GM12878 (cell line): Measurements from ENCODE around the gene AIRE. TPM values are rescaled to one million over a fixed set of nuclear protein-coding genes. Genes with fewer than 3 reads are reported as not detected.
"Not testable (repeated sequence)": the region's sequence is repeated elsewhere in the genome, so short reads cannot be mapped to it uniquely, and the experiment has no call there.

ENCODE experiments used
- ATAC-seq: fragments of 200-7000 bp; cut with Tn5 transposase; 3 replicates; pipeline ENCODE4 v1.9.1; 2020; ENCODE audit warnings: mild to moderate bottlenecking, moderate library complexity
- BruUV-seq: library from RNA; stranded (reverse); fragments of 400-500 nt; replicated peaks from 2 replicates; lab custom pipeline; 2021; lab: Mats Ljungman, UMichigan
- CTCF ChIA-PET: fragments of 300-600 bp; sonication (Branson Sonifier 250); formaldehyde crosslinking; extraction: SDS; loops from one replicate; lab custom pipeline; 2021; ENCODE audit warnings: inconsistent platforms; lab: Yijun Ruan, JAX
- POLR2A ChIA-PET: fragments of 350-600 bp; formaldehyde crosslinking; extraction: SDS; loops from one replicate; lab custom pipeline; 2021; ENCODE audit warnings: inconsistent platforms; lab: Charles Lee
- RAD21 ChIA-PET: fragments of 300-600 bp; sonication (Branson Sonifier 250); formaldehyde crosslinking; loops from one replicate; lab custom pipeline; 2023; ENCODE audit warnings: antibody characterized with exemption; ENCODE audit not compliant: unreplicated experiment; lab: Charles Lee
- SMC1A ChIA-PET: fragments of 300-600 bp; sonication (Branson Sonifier 250); formaldehyde crosslinking; loops from one replicate; lab custom pipeline; 2023; ENCODE audit not compliant: unreplicated experiment, uncharacterized antibody; lab: Charles Lee
- DNase-seq: peaks from one replicate; pipeline ENCODE4 v3.0.0-alpha.2; 2011; ENCODE audit warnings: low read depth, low spot score
- FAIRE-seq: peaks from 3 replicates; lab custom pipeline; 2011; peaks lifted over from hg19 to GRCh38; lab: Jason Lieb, UNC
- H2AFZ ChIP-seq: 2 replicates; pipeline ENCODE4 v1.6.0; 2011; ENCODE audit warnings: low read depth, low read length, control low read depth; ENCODE audit not compliant: control insufficient read depth
- H3K27ac ChIP-seq: 2 replicates; pipeline ENCODE4 v1.5.1; 2011; ENCODE audit warnings: control low read depth; ENCODE audit not compliant: control insufficient read depth, insufficient read depth
- H3K27me3 ChIP-seq, 2 experiments: replicated peaks in 1 of 2; 2 replicates each; pipeline versions ENCODE4 v1.6.0 to v1.6.1; 2011; ENCODE audit warnings: low read length in 1 of 2; ENCODE audit not compliant: control insufficient read depth in 2 of 2, insufficient read depth in 2 of 2
- H3K36me3 ChIP-seq, 2 experiments: 2 replicates each; pipeline ENCODE4 v1.5.1; 2011; ENCODE audit warnings: low read length in 1 of 2; ENCODE audit not compliant: control insufficient read depth in 2 of 2, insufficient read depth in 2 of 2
- H3K4me1 ChIP-seq: 2 replicates; pipeline ENCODE4 v1.6.1; 2011; ENCODE audit warnings: mild to moderate bottlenecking, low read length, moderate library complexity, mixed read lengths; ENCODE audit not compliant: control insufficient read depth, insufficient read depth
- H3K4me2 ChIP-seq: 2 replicates; pipeline ENCODE4 v1.6.0; 2011; ENCODE audit warnings: control low read depth; ENCODE audit not compliant: control insufficient read depth, insufficient read depth
- H3K4me3 ChIP-seq: fragments of 200-600 bp; sonication (generic); 2 replicates; pipeline ENCODE4 v1.5.1; 2016
- H3K79me2 ChIP-seq: 2 replicates; pipeline ENCODE4 v1.6.0; 2011; ENCODE audit warnings: low read length; ENCODE audit not compliant: control insufficient read depth, insufficient read depth
- H3K9ac ChIP-seq: 2 replicates; pipeline ENCODE4 v1.8.0; 2011; ENCODE audit warnings: low read length, control low read depth, mixed read lengths; ENCODE audit not compliant: control insufficient read depth, insufficient read depth
- H3K9me3 ChIP-seq: replicated peaks from 3 replicates; pipeline ENCODE4 v1.5.1; 2011; ENCODE audit warnings: mild to moderate bottlenecking, low read length; ENCODE audit not compliant: control insufficient read depth, insufficient read depth
- H4K20me1 ChIP-seq: 2 replicates; pipeline ENCODE4 v1.6.0; 2011; ENCODE audit not compliant: control insufficient read depth, insufficient read depth
- CTCF ChIP-seq, 3 experiments: IDR thresholded peaks in 2 of 3; conservative IDR thresholded peaks in 1 of 3; 2 replicates each; pipeline ENCODE4 v1.5.1; 2011; ENCODE audit warnings: low read depth in 3 of 3, low read length in 3 of 3, mild to moderate bottlenecking in 3 of 3, control low read depth in 2 of 3, moderate library complexity in 2 of 3, inconsistent platforms in 1 of 3, mixed read lengths in 1 of 3; ENCODE audit not compliant: control insufficient read depth in 2 of 3, insufficient read depth in 1 of 3; ENCODE audit errors: extremely low read depth in 1 of 3
- DPF2 ChIP-seq: fragments of 450-650 bp; IDR thresholded peaks from 2 replicates; pipeline ENCODE4 v1.6.1; 2017; ENCODE audit warnings: mild to moderate bottlenecking
- IKZF1 ChIP-seq: fragments of 450-650 bp; conservative IDR thresholded peaks from 2 replicates; pipeline ENCODE4 v1.6.1; 2017; ENCODE audit warnings: antibody characterized with exemption, mild to moderate bottlenecking
- IKZF2 ChIP-seq, 2 experiments: fragments of 450-650 bp; IDR thresholded peaks; 2 replicates each; pipeline ENCODE4 v1.6.1; 2017; ENCODE audit warnings: mild to moderate bottlenecking in 2 of 2, moderate library complexity in 2 of 2
- LARP7 ChIP-seq: fragments of 450-650 bp; IDR thresholded peaks from 2 replicates; pipeline ENCODE4 v1.6.1; 2017; ENCODE audit warnings: mild to moderate bottlenecking
- MTA2 ChIP-seq: fragments of 450-650 bp; IDR thresholded peaks from 2 replicates; pipeline ENCODE4 v1.6.1; 2016; ENCODE audit warnings: low read depth, mild to moderate bottlenecking, moderate library complexity
- NR2C1 ChIP-seq: fragments of 450-650 bp; IDR thresholded peaks from 2 replicates; pipeline ENCODE4 v1.6.1; 2017; ENCODE audit warnings: antibody characterized with exemption, mild to moderate bottlenecking, moderate library complexity
- NR2F1 ChIP-seq: fragments of 450-650 bp; conservative IDR thresholded peaks from 2 replicates; pipeline ENCODE4 v1.6.1; 2017; ENCODE audit warnings: mild to moderate bottlenecking
- TBL1XR1 ChIP-seq: IDR thresholded peaks from 2 replicates; pipeline ENCODE4 v1.6.1; 2012; ENCODE audit warnings: low read depth, low read length, improper control_type of control experiment
- YBX1 ChIP-seq: fragments of 450-650 bp; IDR thresholded peaks from 2 replicates; pipeline ENCODE4 v1.6.1; 2016; ENCODE audit warnings: antibody characterized with exemption
- ZNF592 ChIP-seq: fragments of 450-650 bp; IDR thresholded peaks from 2 replicates; pipeline ENCODE4 v1.6.1; 2017; ENCODE audit warnings: mild to moderate bottlenecking, moderate library complexity
- WGBS: methylation state at CpG from one replicate; pipeline ENCODE4 v1.1.6; 2016; ENCODE audit warnings: low lambda C conversion rate; ENCODE audit not compliant: insufficient replicate concordance, insufficient coverage; ENCODE audit errors: missing lambda C conversion rate; 5-methylcytosine and 5-hydroxymethylcytosine counted together
- in situ Hi-C: fragments of 300-500 bp; cut with MboI; formaldehyde crosslinking; loops from 9 replicates; pipeline ENCODE4 v1.14.3; 2018; ENCODE audit warnings: mixed read lengths
- intact Hi-C: fragments of 100-400 bp; cut with micrococcal nuclease; formaldehyde crosslinking; loops from one replicate; pipeline ENCODE4 v1.14.2; 2022; ENCODE audit not compliant: unreplicated experiment
- polyA plus RNA-seq, 11 experiments: library from polyadenylated mRNA; depleted of rRNA in 4 of 11; unstranded in 6 of 11; stranded (reverse) in 5 of 11; fragments of >200 nt; fragmentation: Nextera tagmentation in 4 of 11; fragmentation: Illumina TruSeq in 1 of 11; extraction: Ambion mirVana in 4 of 11; extraction: Trizol in 1 of 11; gene quantifications; 1 replicate in 1 of 11; 2 replicates in 10 of 11; pipeline versions ENCODE4 v1.2.1 to v1.2.3, GENCODE V29; 2011 to 2016; ENCODE audit warnings: inconsistent platforms in 2 of 11, missing spikeins in 2 of 11, low read depth in 1 of 11
- total RNA-seq, 4 experiments: library from RNA; depleted of rRNA in 3 of 4; stranded (reverse); fragments of >200 nt in 3 of 4; fragmentation: Illumina TruSeq in 1 of 4; extraction: Trizol in 1 of 4; gene quantifications; 2 replicates each; pipeline versions ENCODE4 v1.2.1 to v1.2.3, GENCODE V29; 2013 to 2021
- TF ChIP-seq, protein P1 (sequence below): fragments of 450-650 bp; IDR thresholded peaks from 2 replicates; pipeline ENCODE4 v1.6.1; 2017; ENCODE audit warnings: mild to moderate bottlenecking, moderate library complexity

The AIRE gene
- total and polyA plus RNA-seq, 10 of the 15 experiments (the other 5 are each of a cell fraction or from before 2014, with no cell fraction given) = 0.05 to 0.10 TPM; not detected in 8

DNA sequence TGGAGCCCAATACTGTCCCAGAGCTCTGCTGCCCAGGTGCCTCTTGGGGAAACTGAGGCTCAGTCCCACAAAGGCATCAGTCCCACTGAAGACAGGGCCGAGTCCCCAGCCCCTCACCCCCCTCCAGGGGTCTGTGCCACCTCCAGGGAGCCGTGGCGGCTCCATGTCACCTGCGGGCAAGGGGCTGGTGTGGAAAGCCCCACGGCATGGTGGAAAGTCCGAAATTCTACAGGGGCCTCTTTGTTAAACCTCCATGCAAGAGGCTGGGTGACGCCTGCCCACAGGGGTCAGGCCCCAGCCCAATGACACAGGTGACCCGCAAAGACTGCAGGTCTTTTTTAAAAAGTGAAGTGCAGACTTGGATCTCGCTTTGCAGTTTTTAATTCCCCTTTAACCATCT lies 3.3 kb upstream of the AIRE start (continued):
- TF ChIP-seq IKZF2 (IDR thresholded peaks at IDR 0.05) (peak in 1 of 2 experiments; percentile 10; a peak in 1 of 4 replicates), LARP7 (no peak), YBX1 (no peak), MTA2 (peak; percentile 13; the same call in 1 of the 2 replicates), IKZF1 (peak; percentile 51), DPF2 (0 out of 2 replicates have a peak, but pooled peaks have one; percentile 33), NR2F1 (peak; percentile 94), CTCF (IDR thresholded peaks at IDR 0.05 in 2 of 3, conservative IDR thresholded peaks at IDR 0.05 in 1 of 3; ENCODE audit: control insufficient read depth in 2 of 3, extremely low read depth in 1 of 3, insufficient read depth in 1 of 3, low read depth in 3 of 3, low read length in 3 of 3) (no peak), NR2C1 (peak; percentile 27; the same call in 1 of the 2 replicates), TBL1XR1 (no peak)
- TF ChIP-seq, all 136 proteins: peak for 9

- SMC1A ChIA-PET, BruUV-seq, H4K20me1 ChIP-seq, ATAC-seq, DNase-seq, intact Hi-C loops, H3K9ac ChIP-seq, H3K9me3 ChIP-seq, H3K4me2 ChIP-seq, H3K36me3 ChIP-seq: not testable (repeated sequence)
- WGBS = 38% methylated on average over 10 of the region's 11 CpGs
- 0 out of 2 replicates have a peak, but pooled peaks have one; percentile 25 for TF ChIP-seq ZNF592
- TF ChIP-seq, protein P1, sequence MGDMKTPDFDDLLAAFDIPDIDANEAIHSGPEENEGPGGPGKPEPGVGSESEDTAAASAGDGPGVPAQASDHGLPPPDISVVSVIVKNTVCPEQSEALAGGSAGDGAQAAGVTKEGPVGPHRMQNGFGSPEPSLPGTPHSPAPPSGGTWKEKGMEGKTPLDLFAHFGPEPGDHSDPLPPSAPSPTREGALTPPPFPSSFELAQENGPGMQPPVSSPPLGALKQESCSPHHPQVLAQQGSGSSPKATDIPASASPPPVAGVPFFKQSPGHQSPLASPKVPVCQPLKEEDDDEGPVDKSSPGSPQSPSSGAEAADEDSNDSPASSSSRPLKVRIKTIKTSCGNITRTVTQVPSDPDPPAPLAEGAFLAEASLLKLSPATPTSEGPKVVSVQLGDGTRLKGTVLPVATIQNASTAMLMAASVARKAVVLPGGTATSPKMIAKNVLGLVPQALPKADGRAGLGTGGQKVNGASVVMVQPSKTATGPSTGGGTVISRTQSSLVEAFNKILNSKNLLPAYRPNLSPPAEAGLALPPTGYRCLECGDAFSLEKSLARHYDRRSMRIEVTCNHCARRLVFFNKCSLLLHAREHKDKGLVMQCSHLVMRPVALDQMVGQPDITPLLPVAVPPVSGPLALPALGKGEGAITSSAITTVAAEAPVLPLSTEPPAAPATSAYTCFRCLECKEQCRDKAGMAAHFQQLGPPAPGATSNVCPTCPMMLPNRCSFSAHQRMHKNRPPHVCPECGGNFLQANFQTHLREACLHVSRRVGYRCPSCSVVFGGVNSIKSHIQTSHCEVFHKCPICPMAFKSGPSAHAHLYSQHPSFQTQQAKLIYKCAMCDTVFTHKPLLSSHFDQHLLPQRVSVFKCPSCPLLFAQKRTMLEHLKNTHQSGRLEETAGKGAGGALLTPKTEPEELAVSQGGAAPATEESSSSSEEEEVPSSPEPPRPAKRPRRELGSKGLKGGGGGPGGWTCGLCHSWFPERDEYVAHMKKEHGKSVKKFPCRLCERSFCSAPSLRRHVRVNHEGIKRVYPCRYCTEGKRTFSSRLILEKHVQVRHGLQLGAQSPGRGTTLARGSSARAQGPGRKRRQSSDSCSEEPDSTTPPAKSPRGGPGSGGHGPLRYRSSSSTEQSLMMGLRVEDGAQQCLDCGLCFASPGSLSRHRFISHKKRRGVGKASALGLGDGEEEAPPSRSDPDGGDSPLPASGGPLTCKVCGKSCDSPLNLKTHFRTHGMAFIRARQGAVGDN = 0 out of 2 replicates have a peak, but pooled peaks have one; percentile 17
- TF ChIP-seq, all 136 proteins: peak for 2; not testable (repeated sequence) for 134
- RAD21 ChIA-PET, H3K79me2 ChIP-seq, H3K4me3 ChIP-seq, in situ Hi-C loops, H2AFZ ChIP-seq, H3K27ac ChIP-seq, POLR2A ChIA-PET, H3K27me3 ChIP-seq, FAIRE-seq, CTCF ChIA-PET, H3K4me1 ChIP-seq: not testable (repeated sequence)
These were observed 2.4 kb upstream of the AIRE start for GRCh38 chr21:44283211-44283785.
